H1 (cell line): ENCODE results near the gene ANKRD30A.

ENCODE experiments used
- GABPA ChIP-seq: IDR thresholded peaks from 2 replicates; pipeline ENCODE4 v1.6.1; 2011; ENCODE audit warnings: mild to moderate bottlenecking, low read length, moderate library complexity, borderline replicate concordance; ENCODE audit not compliant: insufficient read depth
- PHF8 ChIP-seq: fragments of 200-600 bp; sonication (generic); conservative IDR thresholded peaks from 2 replicates; pipeline ENCODE4 v1.7.1; 2012; ENCODE audit warnings: low read depth, mild to moderate bottlenecking, inconsistent platforms, low read length, moderate library complexity
- TEAD4 ChIP-seq: IDR thresholded peaks from 2 replicates; pipeline ENCODE4 v1.6.1; 2012; ENCODE audit warnings: low read depth, low read length, inconsistent platforms, mixed read lengths
- TF ChIP-seq, protein P1 (sequence below), 3 experiments: IDR thresholded peaks; 1 replicate in 2 of 3; 2 replicates in 1 of 3; pipeline versions ENCODE4 v1.5.1 to v1.6.1; 2011; ENCODE audit warnings: low read length in 3 of 3, mild to moderate bottlenecking in 3 of 3, inconsistent platforms in 2 of 3, low read depth in 1 of 3, moderate library complexity in 1 of 3; ENCODE audit not compliant: insufficient read depth in 1 of 3; ENCODE audit errors: control extremely low read depth in 1 of 3
- TF ChIP-seq, protein P2 (sequence below): IDR thresholded peaks from 2 replicates; pipeline ENCODE4 v1.6.1; 2012; ENCODE audit warnings: inconsistent platforms

DNA sequence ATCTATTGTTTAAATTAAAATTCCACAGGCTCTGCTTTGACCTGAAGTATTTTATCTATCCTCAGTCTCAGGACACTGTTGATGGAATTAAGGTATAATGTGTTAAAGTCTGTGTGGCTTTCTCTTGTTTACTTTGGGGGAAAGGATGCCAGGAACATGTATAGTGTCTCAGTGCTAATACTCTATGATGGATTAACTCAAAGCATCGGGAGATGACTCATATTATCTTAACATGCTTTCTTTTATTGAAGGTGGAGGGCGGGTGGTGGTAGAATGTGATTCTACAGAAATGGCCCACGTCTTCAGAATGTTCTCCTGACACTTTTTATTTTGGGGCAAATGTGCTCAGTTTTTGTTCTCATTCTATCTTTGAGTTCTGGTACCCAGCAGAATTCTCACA lies 189.0 kb downstream of the ANKRD30A start:
- no peak for TF ChIP-seq PHF8
- TF ChIP-seq, protein P1, sequence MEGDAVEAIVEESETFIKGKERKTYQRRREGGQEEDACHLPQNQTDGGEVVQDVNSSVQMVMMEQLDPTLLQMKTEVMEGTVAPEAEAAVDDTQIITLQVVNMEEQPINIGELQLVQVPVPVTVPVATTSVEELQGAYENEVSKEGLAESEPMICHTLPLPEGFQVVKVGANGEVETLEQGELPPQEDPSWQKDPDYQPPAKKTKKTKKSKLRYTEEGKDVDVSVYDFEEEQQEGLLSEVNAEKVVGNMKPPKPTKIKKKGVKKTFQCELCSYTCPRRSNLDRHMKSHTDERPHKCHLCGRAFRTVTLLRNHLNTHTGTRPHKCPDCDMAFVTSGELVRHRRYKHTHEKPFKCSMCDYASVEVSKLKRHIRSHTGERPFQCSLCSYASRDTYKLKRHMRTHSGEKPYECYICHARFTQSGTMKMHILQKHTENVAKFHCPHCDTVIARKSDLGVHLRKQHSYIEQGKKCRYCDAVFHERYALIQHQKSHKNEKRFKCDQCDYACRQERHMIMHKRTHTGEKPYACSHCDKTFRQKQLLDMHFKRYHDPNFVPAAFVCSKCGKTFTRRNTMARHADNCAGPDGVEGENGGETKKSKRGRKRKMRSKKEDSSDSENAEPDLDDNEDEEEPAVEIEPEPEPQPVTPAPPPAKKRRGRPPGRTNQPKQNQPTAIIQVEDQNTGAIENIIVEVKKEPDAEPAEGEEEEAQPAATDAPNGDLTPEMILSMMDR (IDR thresholded peaks at IDR 0.05; ENCODE audit: control extremely low read depth in 1 of 3, insufficient read depth in 1 of 3, low read depth in 1 of 3, low read length in 3 of 3): no peak
- TF ChIP-seq, protein P2, sequence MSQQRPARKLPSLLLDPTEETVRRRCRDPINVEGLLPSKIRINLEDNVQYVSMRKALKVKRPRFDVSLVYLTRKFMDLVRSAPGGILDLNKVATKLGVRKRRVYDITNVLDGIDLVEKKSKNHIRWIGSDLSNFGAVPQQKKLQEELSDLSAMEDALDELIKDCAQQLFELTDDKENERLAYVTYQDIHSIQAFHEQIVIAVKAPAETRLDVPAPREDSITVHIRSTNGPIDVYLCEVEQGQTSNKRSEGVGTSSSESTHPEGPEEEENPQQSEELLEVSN: no peak
- no peak for TF ChIP-seq GABPA
- no peak for TF ChIP-seq TEAD4
